Retinal pigment epithelial cell (primary cell): ENCODE results near the gene CLSTN3.

ENCODE experiments used
- DNase-seq: peaks from one replicate; pipeline ENCODE4 v3.0.0-alpha.2; 2010; ENCODE audit warnings: low read depth
- H3K4me3 ChIP-seq: 2 replicates; pipeline ENCODE4 v1.5.1; 2011; ENCODE audit warnings: mild to moderate bottlenecking, low read length, control low read depth, moderate library complexity
- CTCF ChIP-seq: conservative IDR thresholded peaks from 2 replicates; pipeline ENCODE4 v1.5.1; 2011; ENCODE audit warnings: low read depth, low read length, control low read depth, inconsistent platforms

Gene CLSTN3

GRCh38 chr12:7146906-7147305 lies 16.7 kb downstream of the CLSTN3 start:
- DNase-seq, result no peak
- TF ChIP-seq CTCF, result no peak
- H3K4me3 ChIP-seq, result no peak overlapping the region

- TF ChIP-seq CTCF, result no peak
- no peak for DNase-seq
Measured at GRCh38 chr12:7150356-7150755, 20.2 kb downstream of the CLSTN3 start.

GRCh38 chr12:7150841-7151240 lies 20.7 kb downstream of the CLSTN3 start:
- no peak for TF ChIP-seq CTCF
- H3K4me3 ChIP-seq, result no peak overlapping the region
- no peak for DNase-seq

More at GRCh38 chr12:7150356-7150755, 20.2 kb downstream of the CLSTN3 start:
- H3K4me3 ChIP-seq, result no peak overlapping the region

GRCh38 chr12:7151532-7151931 lies 21.4 kb downstream of the CLSTN3 start:
- H3K4me3 ChIP-seq, result no peak overlapping the region
- DNase-seq, result no peak
- TF ChIP-seq CTCF, result no peak

- no peak for DNase-seq
- no peak overlapping the region for H3K4me3 ChIP-seq
- no peak for TF ChIP-seq CTCF
Measured at GRCh38 chr12:7152818-7153217, 22.6 kb downstream of the CLSTN3 start.

- no peak for TF ChIP-seq CTCF
- H3K4me3 ChIP-seq, result no peak overlapping the region
- no peak for DNase-seq
Measured at GRCh38 chr12:7154042-7154441, 23.9 kb downstream of the CLSTN3 start.

- no peak overlapping the region for H3K4me3 ChIP-seq
- TF ChIP-seq CTCF, result no peak
- DNase-seq, result no peak
Measured at GRCh38 chr12:7154901-7155470, 24.8 kb downstream of the CLSTN3 start.
